HepG2 (cell line): ENCODE data around the gene PLA2G2E. TPM values are rescaled to one million over a fixed set of nuclear protein-coding genes. Genes with fewer than 3 reads are reported as not detected.

Source experiments
- ATAC-seq: fragments of 200-7000 bp; cut with Tn5 transposase; 3 replicates; pipeline ENCODE4 v1.9.1; 2020; ENCODE audit warnings: mild to moderate bottlenecking, moderate library complexity
- BruUV-seq: library from RNA; stranded (reverse); fragments of 400-500 nt; replicated peaks from 2 replicates; lab custom pipeline; 2021; lab: Mats Ljungman, UMichigan
- CTCF ChIA-PET: fragments of 300-600 bp; formaldehyde crosslinking; extraction: SDS; loops from one replicate; lab custom pipeline; 2021; ENCODE audit warnings: low total read pairs, inconsistent platforms, low intra/inter-chr PET ratio; lab: Yijun Ruan, JAX
- POLR2A ChIA-PET: fragments of 350-600 bp; sonication (Branson Sonifier 250); formaldehyde crosslinking; loops from one replicate; lab custom pipeline; 2020; ENCODE audit warnings: antibody characterized with exemption, inconsistent platforms; lab: Yijun Ruan, JAX
- DNase-seq: peaks from one replicate; pipeline ENCODE4 v3.0.0-alpha.2; 2015; ENCODE audit warnings: low spot score
- FAIRE-seq: peaks from 3 replicates; lab custom pipeline; 2011; peaks lifted over from hg19 to GRCh38; lab: Jason Lieb, UNC
- H2AFZ ChIP-seq: one replicate; pipeline ENCODE4 v1.6.1; 2011; ENCODE audit warnings: low read length, inconsistent platforms
- H3K27ac ChIP-seq: fragments of 300-600 bp; 3 replicates; pipeline ENCODE4 v1.8.0; 2011; ENCODE audit warnings: mixed run types, mild to moderate bottlenecking, mixed read lengths, low read length, inconsistent platforms; ENCODE audit not compliant: insufficient read depth; ENCODE audit errors: extremely low read length
- H3K27me3 ChIP-seq, 2 experiments: fragments of 200-600 bp in 1 of 2; 2 replicates in 1 of 2; 3 replicates in 1 of 2; pipeline versions ENCODE4 v1.6.0 to v1.8.0; 2011; ENCODE audit warnings: low read length in 2 of 2, mild to moderate bottlenecking in 2 of 2, moderate library complexity in 2 of 2, inconsistent platforms in 1 of 2; ENCODE audit not compliant: insufficient read depth in 2 of 2, control insufficient read depth in 1 of 2
- H3K36me3 ChIP-seq, 2 experiments: fragments of 200-600 bp in 1 of 2; replicated peaks in 1 of 2; 2 replicates in 1 of 2; 3 replicates in 1 of 2; pipeline versions ENCODE4 v1.5.1 to v1.8.0; 2011; ENCODE audit warnings: low read length in 2 of 2, inconsistent platforms in 1 of 2; ENCODE audit not compliant: insufficient read depth in 2 of 2, control insufficient read depth in 1 of 2
- H3K4me1 ChIP-seq: 2 replicates; pipeline ENCODE4 v1.5.1; 2012; ENCODE audit warnings: low read length, inconsistent platforms; ENCODE audit not compliant: insufficient read depth
- H3K4me2 ChIP-seq: 2 replicates; pipeline ENCODE4 v1.6.0; 2011; ENCODE audit warnings: low read depth, low read length, inconsistent platforms
- H3K4me3 ChIP-seq, 3 experiments: fragments of 200-600 bp in 1 of 3; sonication (generic), shearing (Covaris generic) in 1 of 3; replicated peaks in 1 of 3; 2 replicates each; pipeline ENCODE4 v1.5.1; 2011 to 2016; ENCODE audit warnings: low read length in 3 of 3, inconsistent platforms in 2 of 3, low read depth in 2 of 3, mild to moderate bottlenecking in 2 of 3, control low read depth in 1 of 3, mixed read lengths in 1 of 3; ENCODE audit not compliant: insufficient read depth in 1 of 3
- H3K79me2 ChIP-seq: one replicate; pipeline ENCODE4 v1.6.1; 2011; ENCODE audit warnings: low read length, inconsistent platforms; ENCODE audit not compliant: insufficient read depth
- H3K9ac ChIP-seq: 2 replicates; pipeline ENCODE4 v1.6.0; 2011; ENCODE audit warnings: mild to moderate bottlenecking, low read depth, low read length, inconsistent platforms; ENCODE audit not compliant: insufficient read depth
- H3K9me3 ChIP-seq: 2 replicates; pipeline ENCODE4 v1.5.1; 2012; ENCODE audit warnings: mild to moderate bottlenecking, low read length
- H4K20me1 ChIP-seq: 2 replicates; pipeline ENCODE4 v1.6.0; 2011; ENCODE audit warnings: inconsistent platforms, mild to moderate bottlenecking, low read length, moderate library complexity; ENCODE audit not compliant: insufficient read depth
- HNRNPL ChIP-seq: fragments of 200-400 bp; formaldehyde crosslinking; IDR thresholded peaks from 2 replicates; pipeline ENCODE4 v1.6.1; 2017; ENCODE audit warnings: mild to moderate bottlenecking, low read depth, low read length
- KLF12 ChIP-seq: sonication (generic); formaldehyde crosslinking; IDR thresholded peaks from 2 replicates; pipeline ENCODE4 v1.4.0; 2020; ENCODE audit warnings: missing genetic modification reagents, borderline replicate concordance
- MYC ChIP-seq: sonication (generic); formaldehyde crosslinking; IDR thresholded peaks from 2 replicates; pipeline ENCODE4 v1.9.0; 2021; ENCODE audit warnings: missing genetic modification reagents, borderline replicate concordance
- NCOR1 ChIP-seq: fragments of 200-600 bp; sonication (generic); IDR thresholded peaks from 2 replicates; pipeline ENCODE4 v1.7.0; 2017; ENCODE audit warnings: antibody characterized with exemption, low read length, borderline replicate concordance
- THAP11 ChIP-seq: IDR thresholded peaks from 2 replicates; pipeline ENCODE4 v1.6.1; 2016; ENCODE audit warnings: missing biosample characterization, missing genetic modification reagents
- YEATS2 ChIP-seq: sonication (generic); formaldehyde crosslinking; IDR thresholded peaks from 2 replicates; pipeline ENCODE4 v1.4.0; 2020; ENCODE audit warnings: missing genetic modification reagents, borderline replicate concordance
- ZFP36L2 ChIP-seq: sonication (generic); formaldehyde crosslinking; IDR thresholded peaks from 2 replicates; pipeline ENCODE4 v1.4.0; 2020; ENCODE audit warnings: missing genetic modification reagents
- ZNF572 ChIP-seq: sonication (generic); formaldehyde crosslinking; IDR thresholded peaks from 2 replicates; pipeline ENCODE4 v1.5.1; 2020; ENCODE audit warnings: mild to moderate bottlenecking, missing genetic modification reagents
- ZNF629 ChIP-seq: sonication (generic); formaldehyde crosslinking; conservative IDR thresholded peaks from 2 replicates; pipeline ENCODE4 v1.5.0; 2020; ENCODE audit warnings: missing genetic modification reagents
- ZNF883 ChIP-seq: sonication (generic); formaldehyde crosslinking; IDR thresholded peaks from 2 replicates; pipeline ENCODE4 v1.5.1; 2020; ENCODE audit warnings: mild to moderate bottlenecking, missing genetic modification reagents; ENCODE audit errors: not compliant biosample characterization
- WGBS: methylation state at CpG from one replicate; pipeline ENCODE4 v1.1.6; 2017; ENCODE audit warnings: low lambda C conversion rate; 5-methylcytosine and 5-hydroxymethylcytosine counted together
- in situ Hi-C: cut with HindIII; loops from 2 replicates; pipeline ENCODE4 v1.10.0; 2017; ENCODE audit warnings: low pct_unique_long_range_greater_than_20kb; ENCODE audit not compliant: extremely low pct_ligation_motif_present
- intact Hi-C: fragments of 100-400 bp; cut with micrococcal nuclease; formaldehyde crosslinking; loops from one replicate; pipeline ENCODE4 v1.10.0; 2022; ENCODE audit not compliant: unreplicated experiment
- polyA plus RNA-seq, 8 experiments: library from polyadenylated mRNA; depleted of rRNA in 3 of 8; stranded (reverse) in 7 of 8; unstranded in 1 of 8; fragments of >200 nt; fragmentation: Illumina TruSeq in 4 of 8; extraction: Trizol in 4 of 8; gene quantifications; 2 replicates each; pipeline versions ENCODE4 v1.2.1 to v1.2.3, GENCODE V29; 2011 to 2016; ENCODE audit warnings: low read depth in 4 of 8, missing spikeins in 1 of 8, mixed read lengths in 1 of 8; ENCODE audit not compliant: insufficient read depth in 1 of 8
- total RNA-seq, 5 experiments: library from RNA; depleted of rRNA; stranded (reverse); fragments of >200 nt; fragmentation: Illumina TruSeq; extraction: Trizol; gene quantifications; 2 replicates each; pipeline ENCODE4 v1.2.3, GENCODE V29; 2016; ENCODE audit warnings: low read depth in 1 of 5
- TF ChIP-seq, protein P1 (sequence below): sonication (generic); formaldehyde crosslinking; IDR thresholded peaks from 2 replicates; pipeline ENCODE4 v1.4.0; 2020; ENCODE audit warnings: missing genetic modification reagents

The PLA2G2E gene
- total and polyA plus RNA-seq, 2 of the 13 experiments (the other 11 are each of a cell fraction or from before 2014, with no cell fraction given), result not detected

DNA sequence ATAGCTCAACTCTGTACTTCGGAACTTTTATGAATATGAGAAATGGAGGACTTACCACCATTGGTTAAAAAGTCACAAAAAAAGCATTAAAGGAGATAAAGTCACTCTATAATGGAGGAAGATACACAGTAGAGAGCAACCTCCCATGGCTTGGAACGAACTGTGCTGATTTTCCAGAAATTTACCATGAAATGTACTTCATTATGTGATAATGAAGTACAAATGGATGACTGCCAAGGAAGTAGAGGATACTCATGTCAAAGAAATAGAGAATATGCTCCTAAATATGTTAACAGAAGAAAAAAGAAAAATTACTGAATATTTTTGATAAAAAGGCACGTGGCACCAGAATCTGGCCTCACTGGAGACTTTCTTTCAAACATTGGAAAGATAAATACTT, 23.6 kb upstream of the PLA2G2E start:
- FAIRE-seq (no peak), ATAC-seq (no peak), DNase-seq (no peak)
- ChIA-PET CTCF (no interaction called here), POLR2A (interaction anchor here (0.9 to 1.7 kb wide), 3 partner anchors 20 to 28 kb away, joined by 3 to 7 read pairs (median 3); no protein-coding TSS in a partner anchor)
- BruUV-seq, result no TSS peak
- Histone ChIP-seq H3K36me3 (no peaks in the 10 kb centered on the region), H3K27me3 (no peaks in the 10 kb centered on the region), H3K4me2 (no peak overlapping the region), H2AFZ (no peak overlapping the region), H3K79me2 (no peaks in the 10 kb centered on the region), H3K9ac (no peak overlapping the region), H4K20me1 (no peaks in the 10 kb centered on the region), H3K4me3 (no peak overlapping the region), H3K9me3 (no peaks in the 10 kb centered on the region), H3K27ac (no peak overlapping the region), H3K4me1 (peaks cover 32% of the 10 kb centered on the region)
- 82% methylated on average over 3 of the region's 3 CpGs for WGBS
- no peak for TF ChIP-seq YEATS2 (CRISPR knock-in tag)
- TF ChIP-seq ZNF629 (CRISPR knock-in tag), result no peak
- TF ChIP-seq HNRNPL, result no peak
- TF ChIP-seq KLF12, result no peak
- TF ChIP-seq THAP11 (CRISPR knock-in tag), result no peak
- no peak for TF ChIP-seq ZNF572 (CRISPR knock-in tag)
- no peak for TF ChIP-seq ZNF883 (CRISPR knock-in tag)
- no peak for TF ChIP-seq NCOR1
- no peak for TF ChIP-seq MYC
- TF ChIP-seq, protein P1, sequence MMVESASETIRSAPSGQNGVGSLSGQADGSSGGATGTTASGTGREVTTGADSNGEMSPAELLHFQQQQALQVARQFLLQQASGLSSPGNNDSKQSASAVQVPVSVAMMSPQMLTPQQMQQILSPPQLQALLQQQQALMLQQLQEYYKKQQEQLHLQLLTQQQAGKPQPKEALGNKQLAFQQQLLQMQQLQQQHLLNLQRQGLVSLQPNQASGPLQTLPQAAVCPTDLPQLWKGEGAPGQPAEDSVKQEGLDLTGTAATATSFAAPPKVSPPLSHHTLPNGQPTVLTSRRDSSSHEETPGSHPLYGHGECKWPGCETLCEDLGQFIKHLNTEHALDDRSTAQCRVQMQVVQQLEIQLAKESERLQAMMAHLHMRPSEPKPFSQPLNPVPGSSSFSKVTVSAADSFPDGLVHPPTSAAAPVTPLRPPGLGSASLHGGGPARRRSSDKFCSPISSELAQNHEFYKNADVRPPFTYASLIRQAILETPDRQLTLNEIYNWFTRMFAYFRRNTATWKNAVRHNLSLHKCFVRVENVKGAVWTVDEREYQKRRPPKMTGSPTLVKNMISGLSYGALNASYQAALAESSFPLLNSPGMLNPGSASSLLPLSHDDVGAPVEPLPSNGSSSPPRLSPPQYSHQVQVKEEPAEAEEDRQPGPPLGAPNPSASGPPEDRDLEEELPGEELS, result no peak
- TF ChIP-seq ZFP36L2, result no peak
- in situ Hi-C loops, result no loop called here
- intact Hi-C loops, result no loop called here
